ENCODE results near the gene MT1E. TPM values are rescaled to one million over a fixed set of nuclear protein-coding genes. Genes with fewer than 3 reads are reported as not detected.

MT1E gene
- total and polyA plus RNA-seq, 2 of the 13 experiments (the other 11 are each of a cell fraction or from before 2014, with no cell fraction given): 110 to 1,072 TPM

DNA sequence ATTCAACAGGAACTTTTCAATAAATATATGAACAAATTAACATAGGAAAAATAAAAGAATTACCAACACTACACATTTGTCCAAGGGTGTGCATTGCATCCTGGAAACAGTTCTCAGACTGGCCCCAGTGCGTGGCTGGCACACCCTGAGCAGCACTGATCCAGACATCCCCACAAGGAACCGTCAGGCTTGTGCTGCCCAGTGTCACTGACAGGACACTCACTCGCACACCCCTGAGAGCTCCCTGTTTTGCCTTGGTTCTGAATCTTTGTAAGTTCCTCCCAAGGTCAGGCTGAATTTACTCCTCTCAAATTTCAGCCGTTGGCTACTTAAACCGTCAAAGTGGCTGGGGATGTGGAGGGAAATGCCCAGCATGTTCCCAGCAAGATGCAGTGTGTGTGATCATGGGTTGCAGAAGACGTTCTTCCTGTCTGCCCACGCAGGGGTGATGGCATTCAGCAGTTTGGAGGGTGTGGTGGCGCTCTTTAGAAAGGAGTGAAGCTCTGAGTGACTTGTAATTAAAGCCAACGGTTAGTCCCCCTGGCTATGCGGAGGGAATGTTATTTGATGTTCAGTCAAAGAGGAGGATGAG, 15.5 kb upstream of the MT1E start (continued):
- TF ChIP-seq IRF2 (CRISPR knock-in tag; IDR thresholded peaks at IDR 0.05): peak; percentile 35; the same call in 1 of the 2 replicates
- no peak for TF ChIP-seq ZNF891 (CRISPR knock-in tag; IDR thresholded peaks at IDR 0.05)
- no peak for TF ChIP-seq ZFP36L1 (CRISPR knock-in tag; IDR thresholded peaks at IDR 0.05)
- TF ChIP-seq MIXL1 (CRISPR knock-in tag; IDR thresholded peaks at IDR 0.05): 0 out of 2 replicates have a peak, but pooled peaks have one; percentile 54
- TF ChIP-seq, protein P1, sequence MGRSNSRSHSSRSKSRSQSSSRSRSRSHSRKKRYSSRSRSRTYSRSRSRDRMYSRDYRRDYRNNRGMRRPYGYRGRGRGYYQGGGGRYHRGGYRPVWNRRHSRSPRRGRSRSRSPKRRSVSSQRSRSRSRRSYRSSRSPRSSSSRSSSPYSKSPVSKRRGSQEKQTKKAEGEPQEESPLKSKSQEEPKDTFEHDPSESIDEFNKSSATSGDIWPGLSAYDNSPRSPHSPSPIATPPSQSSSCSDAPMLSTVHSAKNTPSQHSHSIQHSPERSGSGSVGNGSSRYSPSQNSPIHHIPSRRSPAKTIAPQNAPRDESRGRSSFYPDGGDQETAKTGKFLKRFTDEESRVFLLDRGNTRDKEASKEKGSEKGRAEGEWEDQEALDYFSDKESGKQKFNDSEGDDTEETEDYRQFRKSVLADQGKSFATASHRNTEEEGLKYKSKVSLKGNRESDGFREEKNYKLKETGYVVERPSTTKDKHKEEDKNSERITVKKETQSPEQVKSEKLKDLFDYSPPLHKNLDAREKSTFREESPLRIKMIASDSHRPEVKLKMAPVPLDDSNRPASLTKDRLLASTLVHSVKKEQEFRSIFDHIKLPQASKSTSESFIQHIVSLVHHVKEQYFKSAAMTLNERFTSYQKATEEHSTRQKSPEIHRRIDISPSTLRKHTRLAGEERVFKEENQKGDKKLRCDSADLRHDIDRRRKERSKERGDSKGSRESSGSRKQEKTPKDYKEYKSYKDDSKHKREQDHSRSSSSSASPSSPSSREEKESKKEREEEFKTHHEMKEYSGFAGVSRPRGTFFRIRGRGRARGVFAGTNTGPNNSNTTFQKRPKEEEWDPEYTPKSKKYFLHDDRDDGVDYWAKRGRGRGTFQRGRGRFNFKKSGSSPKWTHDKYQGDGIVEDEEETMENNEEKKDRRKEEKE (IDR thresholded peaks at IDR 0.05): no peak
- TF ChIP-seq, protein P2, sequence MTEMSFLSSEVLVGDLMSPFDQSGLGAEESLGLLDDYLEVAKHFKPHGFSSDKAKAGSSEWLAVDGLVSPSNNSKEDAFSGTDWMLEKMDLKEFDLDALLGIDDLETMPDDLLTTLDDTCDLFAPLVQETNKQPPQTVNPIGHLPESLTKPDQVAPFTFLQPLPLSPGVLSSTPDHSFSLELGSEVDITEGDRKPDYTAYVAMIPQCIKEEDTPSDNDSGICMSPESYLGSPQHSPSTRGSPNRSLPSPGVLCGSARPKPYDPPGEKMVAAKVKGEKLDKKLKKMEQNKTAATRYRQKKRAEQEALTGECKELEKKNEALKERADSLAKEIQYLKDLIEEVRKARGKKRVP (CRISPR knock-in tag; IDR thresholded peaks at IDR 0.05): 0 out of 4 replicates have a peak, but pooled peaks of 1 of the 2 experiments have one; percentile 22
- TF ChIP-seq, protein P3, sequence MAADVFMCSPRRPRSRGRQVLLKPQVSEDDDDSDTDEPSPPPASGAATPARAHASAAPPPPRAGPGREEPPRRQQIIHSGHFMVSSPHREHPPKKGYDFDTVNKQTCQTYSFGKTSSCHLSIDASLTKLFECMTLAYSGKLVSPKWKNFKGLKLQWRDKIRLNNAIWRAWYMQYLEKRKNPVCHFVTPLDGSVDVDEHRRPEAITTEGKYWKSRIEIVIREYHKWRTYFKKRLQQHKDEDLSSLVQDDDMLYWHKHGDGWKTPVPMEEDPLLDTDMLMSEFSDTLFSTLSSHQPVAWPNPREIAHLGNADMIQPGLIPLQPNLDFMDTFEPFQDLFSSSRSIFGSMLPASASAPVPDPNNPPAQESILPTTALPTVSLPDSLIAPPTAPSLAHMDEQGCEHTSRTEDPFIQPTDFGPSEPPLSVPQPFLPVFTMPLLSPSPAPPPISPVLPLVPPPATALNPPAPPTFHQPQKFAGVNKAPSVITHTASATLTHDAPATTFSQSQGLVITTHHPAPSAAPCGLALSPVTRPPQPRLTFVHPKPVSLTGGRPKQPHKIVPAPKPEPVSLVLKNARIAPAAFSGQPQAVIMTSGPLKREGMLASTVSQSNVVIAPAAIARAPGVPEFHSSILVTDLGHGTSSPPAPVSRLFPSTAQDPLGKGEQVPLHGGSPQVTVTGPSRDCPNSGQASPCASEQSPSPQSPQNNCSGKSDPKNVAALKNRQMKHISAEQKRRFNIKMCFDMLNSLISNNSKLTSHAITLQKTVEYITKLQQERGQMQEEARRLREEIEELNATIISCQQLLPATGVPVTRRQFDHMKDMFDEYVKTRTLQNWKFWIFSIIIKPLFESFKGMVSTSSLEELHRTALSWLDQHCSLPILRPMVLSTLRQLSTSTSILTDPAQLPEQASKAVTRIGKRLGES (CRISPR knock-in tag; IDR thresholded peaks at IDR 0.05; ENCODE audit: borderline replicate concordance): no peak
- TF ChIP-seq RCOR2 (CRISPR knock-in tag; IDR thresholded peaks at IDR 0.05): no peak
- TF ChIP-seq ZNF510 (CRISPR knock-in tag; IDR thresholded peaks at IDR 0.05; ENCODE audit: low read depth): 0 out of 2 replicates have a peak, but pooled peaks have one; percentile 52
- TF ChIP-seq ZNF7 (CRISPR knock-in tag; IDR thresholded peaks at IDR 0.05): no peak
- no peak for TF ChIP-seq ASH2L (IDR thresholded peaks at IDR 0.05; ENCODE audit: insufficient read length, low read depth, low read length)
- peak; percentile 65 for TF ChIP-seq ZSCAN25 (CRISPR knock-in tag; IDR thresholded peaks at IDR 0.05)
- TF ChIP-seq ZNF564 (CRISPR knock-in tag; IDR thresholded peaks at IDR 0.05): no peak
- TF ChIP-seq GPN1 (CRISPR knock-in tag; IDR thresholded peaks at IDR 0.05; ENCODE audit: borderline replicate concordance): no peak
- peak; percentile 51; the same call in 1 of the 2 replicates for TF ChIP-seq ZNF501 (CRISPR knock-in tag; IDR thresholded peaks at IDR 0.05)
- TF ChIP-seq, protein P4, sequence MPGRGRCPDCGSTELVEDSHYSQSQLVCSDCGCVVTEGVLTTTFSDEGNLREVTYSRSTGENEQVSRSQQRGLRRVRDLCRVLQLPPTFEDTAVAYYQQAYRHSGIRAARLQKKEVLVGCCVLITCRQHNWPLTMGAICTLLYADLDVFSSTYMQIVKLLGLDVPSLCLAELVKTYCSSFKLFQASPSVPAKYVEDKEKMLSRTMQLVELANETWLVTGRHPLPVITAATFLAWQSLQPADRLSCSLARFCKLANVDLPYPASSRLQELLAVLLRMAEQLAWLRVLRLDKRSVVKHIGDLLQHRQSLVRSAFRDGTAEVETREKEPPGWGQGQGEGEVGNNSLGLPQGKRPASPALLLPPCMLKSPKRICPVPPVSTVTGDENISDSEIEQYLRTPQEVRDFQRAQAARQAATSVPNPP (CRISPR knock-in tag; IDR thresholded peaks at IDR 0.05): no peak
- TF ChIP-seq ZNF101 (CRISPR knock-in tag; IDR thresholded peaks at IDR 0.05; ENCODE audit: borderline replicate concordance, low read depth): no peak
- TF ChIP-seq KLF9 (CRISPR knock-in tag; IDR thresholded peaks at IDR 0.05; ENCODE audit: low read depth): no peak
- peak; percentile 75; the same call in 1 of the 2 replicates for TF ChIP-seq ZNF724P (CRISPR knock-in tag; IDR thresholded peaks at IDR 0.05; ENCODE audit: borderline replicate concordance)
- 0 out of 2 replicates have a peak, but pooled peaks have one; percentile 21 for TF ChIP-seq DPF2 (CRISPR knock-in tag; IDR thresholded peaks at IDR 0.05; ENCODE audit: borderline replicate concordance, low read depth)

Data from HepG2 (cell line).